SK-N-MC (cell line): ENCODE data around the gene FOXA3.

ENCODE experiments used
- DNase-seq: peaks from one replicate; pipeline ENCODE4 v3.0.0-alpha.2; 2011; ENCODE audit warnings: low read depth, low spot score
- H3K27ac ChIP-seq: fragments of 200-600 bp; sonication (generic); 2 replicates; pipeline ENCODE4 v1.5.1; 2016; ENCODE audit warnings: mixed run types
- H3K36me3 ChIP-seq: fragments of 200-600 bp; sonication (generic); 2 replicates; pipeline ENCODE4 v1.6.1; 2017; ENCODE audit warnings: antibody characterized with exemption, low read length, mixed read lengths; ENCODE audit not compliant: insufficient read depth
- H3K4me3 ChIP-seq: fragments of 200-600 bp; sonication (generic); 2 replicates; pipeline ENCODE4 v1.5.1; 2016
- H3K9ac ChIP-seq: fragments of 200-600 bp; sonication (generic); 2 replicates; pipeline ENCODE4 v1.8.0; 2017; ENCODE audit warnings: mixed run types, mixed read lengths; ENCODE audit not compliant: insufficient read length
- H3K9me3 ChIP-seq: fragments of 200-600 bp; sonication (generic); 2 replicates; pipeline ENCODE4 v1.6.1; 2017; ENCODE audit warnings: low read depth, mild to moderate bottlenecking, antibody characterized with exemption, low read length, moderate library complexity, mixed read lengths
- EZH2 ChIP-seq: fragments of 200-600 bp; sonication (generic); IDR thresholded peaks from one replicate; pipeline ENCODE4 v1.6.1; 2017; ENCODE audit warnings: antibody characterized with exemption
- FOXP2 ChIP-seq: optimal IDR thresholded peaks from 2 replicates; pipeline ENCODE3; 2011; ENCODE audit warnings: mild to moderate bottlenecking, moderate library complexity; ENCODE audit not compliant: insufficient read depth; ENCODE audit errors: extremely low read length, control extremely low read depth
- POLR2AphosphoS5 ChIP-seq: IDR thresholded peaks from 2 replicates; pipeline ENCODE4 v1.6.1; 2012; ENCODE audit warnings: mild to moderate bottlenecking, low read depth, low read length, borderline replicate concordance

Gene FOXA3

DNA sequence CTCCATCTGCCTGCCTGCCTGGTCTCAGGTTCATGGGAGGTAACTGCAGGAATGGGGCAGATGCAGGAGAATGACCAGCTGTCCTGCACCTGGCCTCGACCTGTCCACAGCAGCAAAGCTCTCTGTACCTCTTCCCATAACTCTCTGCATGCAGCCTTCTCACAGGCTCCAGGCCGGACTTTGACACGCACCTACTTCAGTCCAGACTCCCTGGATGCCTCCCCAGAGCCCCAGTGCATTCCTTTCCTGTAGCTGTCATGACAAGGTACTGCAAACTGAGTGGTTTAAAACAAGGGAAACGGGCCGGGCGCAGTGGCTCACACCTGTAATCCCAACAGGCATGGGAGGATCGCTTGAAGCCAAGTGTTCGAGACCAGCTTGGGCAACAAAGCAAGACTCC is 47.2 kb downstream of the FOXA3 start:
- no peak for TF ChIP-seq POLR2AphosphoS5
- no peak for TF ChIP-seq FOXP2
- TF ChIP-seq EZH2 = no peak

DNA sequence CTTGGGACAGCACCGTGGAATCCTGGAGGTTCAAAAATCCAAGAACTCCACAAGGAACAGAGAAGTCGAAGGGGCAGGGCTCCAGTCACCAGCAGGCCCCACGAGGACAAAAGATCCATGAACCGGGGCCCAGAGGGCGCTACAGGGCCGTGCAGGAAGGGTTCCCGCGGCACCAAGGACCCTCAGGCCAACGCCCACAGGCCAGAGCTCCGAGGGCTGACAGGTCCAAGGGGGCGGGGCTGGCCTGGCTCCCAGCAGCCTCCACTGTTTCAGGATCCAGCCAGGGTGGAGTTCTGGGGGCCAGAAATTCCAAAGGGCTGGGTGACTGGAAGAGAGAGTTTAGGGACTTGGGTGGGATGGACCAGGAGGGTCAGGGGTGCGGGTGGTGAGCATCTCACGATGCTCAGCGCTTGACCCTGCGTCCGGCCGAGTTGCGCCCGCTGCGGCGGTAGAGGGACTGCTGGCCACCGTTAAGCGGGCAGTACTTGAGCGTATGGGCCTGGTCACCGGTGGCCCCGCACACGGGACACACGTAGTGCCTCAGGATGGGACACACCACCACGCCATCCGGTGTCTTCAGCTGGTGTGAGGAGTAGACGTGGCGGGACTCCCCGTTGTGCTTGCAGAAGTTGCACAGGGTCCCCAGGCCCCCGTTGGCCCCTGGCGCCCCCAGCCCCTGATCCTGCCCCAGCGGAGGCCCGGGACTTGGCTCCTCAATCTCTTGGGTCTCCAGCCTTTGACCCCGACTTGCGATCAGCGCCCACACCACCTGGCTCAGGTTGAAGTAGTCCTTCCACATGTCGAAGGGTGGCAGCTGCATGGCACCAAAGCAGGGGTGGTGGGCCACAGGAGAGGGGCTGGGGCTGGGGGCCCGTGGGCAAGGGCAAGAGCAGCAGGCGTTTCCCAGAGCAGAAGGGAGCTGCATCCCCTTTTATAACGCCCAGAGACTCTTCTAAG is 50.0 kb downstream of the FOXA3 start, which contains the start of gene NANOS2:
Gene NANOS2, minus strand, starts transcription at position 905 of the 957 bp plus-strand sequence. Its CDS starts 85 bp downstream, at position 820.
- TF ChIP-seq FOXP2 = no peak
- no peak for TF ChIP-seq POLR2AphosphoS5
- no peak for TF ChIP-seq EZH2
- Histone ChIP-seq H3K4me3 (no peak within 1 kb of the TSS), H3K27ac (no peak within 1 kb of the TSS), H3K36me3 (no peaks in the 10 kb centered on the region), H3K9me3 (no peaks in the 10 kb centered on the region), H3K9ac (no peak within 1 kb of the TSS)
- no peak for DNase-seq

More for the DNA sequence above, 47.2 kb downstream of the FOXA3 start:
- H3K4me3 ChIP-seq = no peak overlapping the region
- H3K9ac ChIP-seq = no peak overlapping the region
- no peak overlapping the region for H3K27ac ChIP-seq
- no peaks in the 10 kb centered on the region for H3K36me3 ChIP-seq
- H3K9me3 ChIP-seq = no peaks in the 10 kb centered on the region
- DNase-seq = no peak

- no peak for DNase-seq
- TF ChIP-seq POLR2AphosphoS5 = no peak
- no peak overlapping the region for H3K4me3 ChIP-seq
- no peaks in the 10 kb centered on the region for H3K36me3 ChIP-seq
- no peaks in the 10 kb centered on the region for H3K9me3 ChIP-seq
- H3K9ac ChIP-seq = no peak overlapping the region
- H3K27ac ChIP-seq = no peak overlapping the region
These were observed 53.4 kb downstream of the FOXA3 start for GRCh38 chr19:45917421-45918091.

DNA sequence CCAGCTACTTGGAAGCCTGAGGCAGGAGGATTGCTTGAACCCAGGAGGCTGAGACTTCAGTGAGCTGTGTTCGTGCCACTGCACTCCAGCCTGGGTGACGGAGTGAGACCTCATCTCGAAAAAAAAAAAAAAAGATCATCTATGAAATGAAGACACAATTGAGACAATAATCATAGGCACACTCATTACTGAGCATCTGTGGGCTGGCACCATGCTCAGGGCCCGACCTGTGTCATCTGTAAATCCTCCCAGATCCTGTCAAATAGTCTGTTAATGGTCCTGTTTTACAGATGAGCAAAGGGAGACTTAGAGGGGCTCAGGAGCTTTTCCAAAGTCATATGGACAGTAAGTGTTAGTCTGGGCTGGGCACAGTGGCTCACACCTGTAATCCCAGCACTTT is 54.6 kb downstream of the FOXA3 start:
- Histone ChIP-seq H3K9ac (no peak overlapping the region), H3K9me3 (no peaks in the 10 kb centered on the region), H3K4me3 (no peak overlapping the region), H3K27ac (no peak overlapping the region), H3K36me3 (no peaks in the 10 kb centered on the region)
- TF ChIP-seq FOXP2 = no peak
- TF ChIP-seq POLR2AphosphoS5 = no peak
- DNase-seq = no peak

- DNase-seq = no peak
- TF ChIP-seq POLR2AphosphoS5 = no peak
- no peak for TF ChIP-seq EZH2
- no peak for TF ChIP-seq FOXP2
- H3K4me3 ChIP-seq = no peak overlapping the region
These were observed 55.6 kb downstream of the FOXA3 start for GRCh38 chr19:45919678-45920077.

GRCh38 chr19:45920458-45920857 is 56.3 kb downstream of the FOXA3 start:
- TF ChIP-seq EZH2 (no peak), FOXP2 (no peak), POLR2AphosphoS5 (no peak)
- no peak overlapping the region for H3K4me3 ChIP-seq
- DNase-seq = no peak
- H3K27ac ChIP-seq = no peak overlapping the region
- H3K36me3 ChIP-seq = no peaks in the 10 kb centered on the region
- H3K9ac ChIP-seq = no peak overlapping the region
- no peaks in the 10 kb centered on the region for H3K9me3 ChIP-seq

More at GRCh38 chr19:45919678-45920077, 55.6 kb downstream of the FOXA3 start:
- Histone ChIP-seq H3K9ac (no peak overlapping the region), H3K36me3 (no peaks in the 10 kb centered on the region), H3K9me3 (no peaks in the 10 kb centered on the region), H3K27ac (no peak overlapping the region)

GRCh38 chr19:45922281-45922680 is 58.2 kb downstream of the FOXA3 start:
- Histone ChIP-seq H3K27ac (no peak overlapping the region), H3K9me3 (no peaks in the 10 kb centered on the region), H3K4me3 (no peak overlapping the region), H3K36me3 (no peaks in the 10 kb centered on the region), H3K9ac (no peak overlapping the region)
- no peak for DNase-seq
- no peak for TF ChIP-seq EZH2
